HEK293 (cell line): ENCODE measurements around the gene IP6K3.
A peak's percentile ranks its signal among the peaks of the same experiment; 100 is the strongest.

Source experiments
- CTCF ChIA-PET: fragments of 350-600 bp; formaldehyde crosslinking; extraction: SDS; loops from one replicate; lab custom pipeline; 2021; ENCODE audit warnings: antibody characterized with exemption; lab: Yijun Ruan, JAX
- POLR2A ChIA-PET: fragments of 300-600 bp; formaldehyde crosslinking; extraction: SDS; loops from one replicate; lab custom pipeline; 2020; ENCODE audit warnings: antibody characterized with exemption, inconsistent platforms; lab: Yijun Ruan, JAX
- H3K27ac ChIP-seq: fragments of 200-500 bp; sonication (Bioruptor generic); 2 replicates; pipeline ENCODE4 v1.5.1; 2014; ENCODE audit warnings: low read depth, low read length, control low read depth, inconsistent platforms; ENCODE audit errors: extremely low read depth
- H3K36me3 ChIP-seq, 2 experiments: fragments of 200-500 bp in 1 of 2; sonication (Bioruptor generic) in 1 of 2; 1 replicate in 1 of 2; 2 replicates in 1 of 2; pipeline ENCODE4 v1.5.1; 2014 to 2017; ENCODE audit warnings: inconsistent platforms in 2 of 2, low read length in 2 of 2; ENCODE audit not compliant: control insufficient read depth in 2 of 2, insufficient read depth in 1 of 2
- H3K4me1 ChIP-seq: fragments of 200-500 bp; sonication (Bioruptor generic); 2 replicates; pipeline ENCODE4 v1.5.1; 2014; ENCODE audit warnings: mild to moderate bottlenecking, low read length, inconsistent platforms; ENCODE audit not compliant: control insufficient read depth, insufficient read depth
- H3K4me3 ChIP-seq: 2 replicates; pipeline ENCODE4 v1.5.1; 2011; ENCODE audit warnings: low read depth, mild to moderate bottlenecking, control low read depth, low read length, moderate library complexity
- H3K9me3 ChIP-seq: fragments of 200-500 bp; sonication (Bioruptor generic); 2 replicates; pipeline ENCODE4 v1.5.1; 2014; ENCODE audit warnings: low read depth, low read length, inconsistent platforms; ENCODE audit not compliant: control insufficient read depth, insufficient read depth
- MYNN ChIP-seq: fragments of 450-650 bp; formaldehyde crosslinking; IDR thresholded peaks from 2 replicates; pipeline ENCODE4 v1.5.1; 2016; ENCODE audit warnings: missing biosample characterization, missing genetic modification characterization, borderline replicate concordance
- PRDM10 ChIP-seq: fragments of 450-650 bp; formaldehyde crosslinking; IDR thresholded peaks from 2 replicates; pipeline ENCODE4 v1.5.1; 2016; ENCODE audit warnings: missing biosample characterization, missing genetic modification characterization
- SP3 ChIP-seq: fragments of 450-650 bp; formaldehyde crosslinking; IDR thresholded peaks from 2 replicates; pipeline ENCODE4 v1.5.1; 2016; ENCODE audit warnings: missing biosample characterization, missing genetic modification characterization
- TRIM28 ChIP-seq: IDR thresholded peaks from 2 replicates; pipeline ENCODE4 v1.6.1; 2011; ENCODE audit warnings: low read length, control low read depth, borderline replicate concordance
- ZBTB11 ChIP-seq: fragments of 450-650 bp; formaldehyde crosslinking; conservative IDR thresholded peaks from 2 replicates; pipeline ENCODE4 v1.5.1; 2016; ENCODE audit warnings: low read depth, missing biosample characterization, missing genetic modification characterization
- ZFP3 ChIP-seq: fragments of 450-650 bp; formaldehyde crosslinking; IDR thresholded peaks from 2 replicates; pipeline ENCODE4 v1.5.1; 2016; ENCODE audit warnings: low read depth, missing biosample characterization, missing genetic modification characterization
- ZNF132 ChIP-seq: fragments of 450-650 bp; formaldehyde crosslinking; IDR thresholded peaks from 2 replicates; pipeline ENCODE4 v1.5.1; 2017; ENCODE audit warnings: missing biosample characterization, missing genetic modification characterization, borderline replicate concordance
- ZNF18 ChIP-seq: fragments of 450-650 bp; formaldehyde crosslinking; IDR thresholded peaks from 2 replicates; pipeline ENCODE4 v1.5.1; 2016; ENCODE audit warnings: missing biosample characterization, missing genetic modification characterization
- ZNF214 ChIP-seq: fragments of 450-650 bp; formaldehyde crosslinking; IDR thresholded peaks from 2 replicates; pipeline ENCODE4 v1.5.1; 2017; ENCODE audit warnings: missing biosample characterization, mild to moderate bottlenecking, missing genetic modification characterization, borderline replicate concordance
- ZNF292 ChIP-seq: fragments of 450-650 bp; formaldehyde crosslinking; IDR thresholded peaks from 2 replicates; pipeline ENCODE4 v1.5.1; 2016; ENCODE audit warnings: low read depth, missing biosample characterization, missing genetic modification characterization, borderline replicate concordance
- ZNF404 ChIP-seq: fragments of 450-650 bp; formaldehyde crosslinking; IDR thresholded peaks from 2 replicates; pipeline ENCODE4 v1.5.1; 2017; ENCODE audit warnings: missing biosample characterization, missing genetic modification characterization
- ZNF423 ChIP-seq: fragments of 450-650 bp; formaldehyde crosslinking; IDR thresholded peaks from 2 replicates; pipeline ENCODE4 v1.5.1; 2016; ENCODE audit warnings: missing biosample characterization, missing genetic modification characterization
- ZNF426 ChIP-seq: fragments of 450-650 bp; formaldehyde crosslinking; IDR thresholded peaks from 2 replicates; pipeline ENCODE4 v1.5.1; 2017; ENCODE audit warnings: missing biosample characterization, missing genetic modification characterization, mild to moderate bottlenecking, inconsistent platforms, moderate library complexity
- ZNF521 ChIP-seq: fragments of 450-650 bp; formaldehyde crosslinking; IDR thresholded peaks from 2 replicates; pipeline ENCODE4 v1.5.1; 2017; ENCODE audit warnings: missing biosample characterization, mild to moderate bottlenecking, missing genetic modification characterization
- ZNF585B ChIP-seq: fragments of 450-650 bp; formaldehyde crosslinking; IDR thresholded peaks from 2 replicates; pipeline ENCODE4 v1.5.1; 2016; ENCODE audit warnings: missing biosample characterization, missing genetic modification characterization
- ZSCAN30 ChIP-seq: fragments of 450-650 bp; IDR thresholded peaks from 2 replicates; pipeline ENCODE4 v1.5.1; 2018; ENCODE audit warnings: missing biosample characterization, mild to moderate bottlenecking, missing genetic modification characterization, moderate library complexity

IP6K3 gene

GRCh38 chr6:33755070-33755869, 8.6 kb upstream of the IP6K3 start (continued):
- TF ChIP-seq ZNF423 (tag by site-specific recombination) (peak; percentile 80), ZSCAN30 (tag by site-specific recombination) (no peak), ZNF585B (tag by site-specific recombination) (no peak), ZNF18 (tag by site-specific recombination) (0 out of 2 replicates have a peak, but pooled peaks have one; percentile 60)
- TF ChIP-seq, all 188 proteins: peak for 17

- Histone ChIP-seq H3K9me3 (no peaks in the 10 kb centered on the region), H3K36me3 (no peaks in the 10 kb centered on the region), H3K4me1 (peaks cover 24% of the 10 kb centered on the region), H3K27ac (no peak overlapping the region), H3K4me3 (no peak overlapping the region)
- POLR2A ChIA-PET = no interaction called here
- CTCF ChIA-PET = interaction anchor here (0.5 to 12.1 kb wide), 6 partner anchors 9 to 403 kb away, joined by 3 to 193 read pairs (median 4); partner anchors contain the start of gene IP6K3
- TF ChIP-seq ZNF214 (tag by site-specific recombination) (no peak), ZNF132 (tag by site-specific recombination) (no peak), ZNF292 (tag by site-specific recombination) (no peak), MYNN (tag by site-specific recombination) (no peak), PRDM10 (tag by site-specific recombination) (no peak), ZNF521 (no peak), SP3 (no peak), ZBTB11 (tag by site-specific recombination) (no peak), TRIM28 (no peak)
These were observed 7.5 kb upstream of the IP6K3 start for GRCh38 chr6:33754222-33754621.

GRCh38 chr6:33752646-33753015, 5.9 kb upstream of the IP6K3 start:
- no peak for TF ChIP-seq ZFP3
- TF ChIP-seq ZNF426 (tag by site-specific recombination) = no peak
- no peak for TF ChIP-seq ZNF404
- TF ChIP-seq, all 188 proteins: peak for 0
- CTCF ChIA-PET = interaction anchor here (1.4 to 1.9 kb wide), 3 partner anchors 10 to 18 kb away, joined by 4 to 10 read pairs (median 9); no protein-coding TSS in a partner anchor
- no peak overlapping the region for H3K4me3 ChIP-seq
- POLR2A ChIA-PET = no interaction called here
- no peaks in the 10 kb centered on the region for H3K9me3 ChIP-seq
- peak overlapping the region; percentile 34; the same call in 1 of the 2 replicates for H3K27ac ChIP-seq
- no peaks in the 10 kb centered on the region for H3K36me3 ChIP-seq
- peaks cover 20% of the 10 kb centered on the region for H3K4me1 ChIP-seq
